HT-29 (cell line): ENCODE results near the gene CAMK4. TPM values are rescaled to one million over a fixed set of nuclear protein-coding genes. Genes with fewer than 3 reads are reported as not detected.

Experiments
- DNase-seq: peaks from one replicate; pipeline ENCODE4 v3.0.0-alpha.2; 2015; ENCODE audit warnings: low spot score
- total RNA-seq: library from RNA; depleted of rRNA; stranded (reverse); fragments of >200 nt; shearing (Covaris generic); gene quantifications from 2 replicates; pipeline ENCODE4 v1.2.3, GENCODE V29; 2014

CAMK4 gene
- total RNA-seq, 1 experiment from 2014 or later, result not detected

DNA sequence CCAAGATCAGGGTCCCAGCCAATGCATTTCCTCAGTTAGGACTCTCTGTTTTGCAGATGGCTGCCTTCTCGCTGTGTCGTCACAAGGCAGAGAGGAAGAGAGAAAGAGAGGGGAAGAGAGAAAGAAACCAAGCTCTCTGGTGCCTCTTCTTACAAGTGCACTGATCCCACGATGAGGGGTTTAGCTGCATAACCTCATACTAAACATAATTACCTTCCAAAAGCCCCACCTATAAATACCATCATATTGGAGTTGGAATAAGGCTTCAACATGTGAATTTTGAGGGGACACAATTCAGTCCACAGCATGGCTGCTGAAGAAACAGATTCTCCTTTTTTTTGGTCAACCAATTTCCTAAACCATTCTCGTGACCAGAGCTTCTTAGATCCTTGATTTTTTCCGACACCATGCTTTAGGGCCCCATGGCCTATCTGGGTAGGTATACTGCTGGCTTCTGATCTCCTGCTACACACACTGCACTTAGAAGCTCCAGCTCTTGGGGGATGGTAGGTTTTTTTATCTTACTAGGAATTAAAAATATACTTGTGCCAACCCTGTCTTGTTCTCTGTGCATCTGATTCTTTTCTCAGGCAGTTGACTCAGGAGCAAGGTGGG is 5.1 kb downstream of the CAMK4 start:
- no peak for DNase-seq

DNA sequence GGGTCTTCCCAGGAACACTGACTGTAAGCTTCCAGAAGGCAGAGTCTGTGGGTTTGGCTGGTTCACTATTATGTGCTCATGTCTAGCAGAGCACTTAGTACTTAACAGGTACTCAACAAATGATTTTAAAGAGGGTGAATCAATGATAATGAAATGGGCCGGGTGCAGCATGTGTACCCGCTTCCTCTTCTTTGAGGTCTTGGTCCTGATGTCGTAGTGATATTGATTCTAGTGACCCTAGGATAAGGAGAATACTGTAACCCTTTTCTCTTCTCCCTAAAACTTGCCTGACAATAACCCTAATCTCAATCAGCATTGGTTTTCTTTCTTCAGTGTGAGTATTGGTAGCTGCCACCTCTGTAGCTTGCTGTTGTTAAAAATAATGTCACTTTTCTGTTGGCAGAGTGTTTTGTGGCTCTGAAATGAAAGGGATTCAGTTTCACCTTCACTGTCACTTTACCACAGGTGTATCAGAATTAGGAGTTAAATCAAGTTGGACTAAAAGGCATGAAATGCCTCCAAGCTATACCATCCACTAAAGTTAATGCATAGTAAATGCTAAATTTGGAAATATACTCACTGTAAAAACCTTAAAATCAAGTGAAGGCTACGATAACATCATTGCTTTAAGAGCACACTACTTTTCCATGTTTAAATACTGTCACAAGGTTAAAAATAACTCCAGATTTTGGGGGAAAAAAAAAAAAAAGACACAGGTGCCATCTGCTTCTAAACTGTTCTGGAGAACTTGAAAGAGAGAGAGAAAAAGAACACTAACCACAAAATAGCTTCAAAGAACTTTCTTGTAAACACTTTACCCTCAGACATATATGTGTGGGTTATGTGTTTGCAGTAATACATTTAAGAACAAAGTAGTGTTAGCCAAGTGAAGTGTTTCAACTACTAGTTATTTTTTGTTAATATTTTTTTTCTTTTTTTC is 6.0 kb downstream of the CAMK4 start:
- no peak for DNase-seq

- no peak for DNase-seq
Measured at GRCh38 chr5:111231119-111231518, 6.9 kb downstream of the CAMK4 start.

GRCh38 chr5:111232311-111233051 is 8.3 kb downstream of the CAMK4 start:
- DNase-seq, result no peak

GRCh38 chr5:111233052-111233374 is 8.8 kb downstream of the CAMK4 start:
- DNase-seq, result no peak

GRCh38 chr5:111234125-111234524 is 9.9 kb downstream of the CAMK4 start:
- no peak for DNase-seq

- DNase-seq, result no peak
Measured at GRCh38 chr5:111235635-111236034, 11.5 kb downstream of the CAMK4 start.

DNA sequence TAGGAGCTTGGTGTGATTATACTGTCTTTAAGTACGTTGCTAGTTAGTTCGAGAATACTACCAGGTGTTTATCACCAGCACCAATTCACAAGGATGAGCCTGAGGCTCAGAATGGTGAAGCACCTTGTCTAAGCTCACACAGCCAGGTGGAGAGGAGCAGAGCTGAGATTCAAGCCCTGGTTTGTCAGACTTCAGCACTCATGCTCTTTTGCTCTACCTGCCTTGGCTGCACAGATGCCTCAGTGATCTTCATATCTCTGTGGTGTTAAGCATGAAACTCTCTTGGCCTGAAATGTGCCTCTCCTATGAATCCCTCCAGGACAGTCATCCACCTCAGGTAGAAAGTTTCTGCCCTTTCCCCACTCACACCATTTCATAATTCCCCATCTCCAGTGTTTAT is 12.2 kb downstream of the CAMK4 start:
- DNase-seq, result no peak

DNA sequence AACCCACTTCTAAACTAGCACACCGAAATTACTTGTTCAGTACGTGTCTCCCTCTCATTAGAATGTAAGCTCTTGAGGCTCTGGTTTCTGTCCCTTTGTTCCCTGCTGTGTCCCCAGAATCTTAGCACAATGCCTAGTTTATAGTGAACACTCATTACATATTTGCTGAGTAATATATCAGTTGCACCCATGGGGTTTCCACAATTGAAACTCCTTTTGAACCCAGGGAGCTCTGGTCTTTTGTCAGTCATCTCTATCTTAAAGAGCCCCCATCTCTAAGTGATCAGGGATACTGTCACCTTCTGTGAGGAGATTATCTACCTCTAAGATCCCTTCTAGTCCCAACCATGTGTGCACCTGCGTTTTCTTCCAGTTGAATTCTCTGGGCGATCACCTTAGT is 12.8 kb downstream of the CAMK4 start:
- no peak for DNase-seq

- DNase-seq, result no peak
Measured at GRCh38 chr5:111237470-111237869, 13.3 kb downstream of the CAMK4 start.

DNA sequence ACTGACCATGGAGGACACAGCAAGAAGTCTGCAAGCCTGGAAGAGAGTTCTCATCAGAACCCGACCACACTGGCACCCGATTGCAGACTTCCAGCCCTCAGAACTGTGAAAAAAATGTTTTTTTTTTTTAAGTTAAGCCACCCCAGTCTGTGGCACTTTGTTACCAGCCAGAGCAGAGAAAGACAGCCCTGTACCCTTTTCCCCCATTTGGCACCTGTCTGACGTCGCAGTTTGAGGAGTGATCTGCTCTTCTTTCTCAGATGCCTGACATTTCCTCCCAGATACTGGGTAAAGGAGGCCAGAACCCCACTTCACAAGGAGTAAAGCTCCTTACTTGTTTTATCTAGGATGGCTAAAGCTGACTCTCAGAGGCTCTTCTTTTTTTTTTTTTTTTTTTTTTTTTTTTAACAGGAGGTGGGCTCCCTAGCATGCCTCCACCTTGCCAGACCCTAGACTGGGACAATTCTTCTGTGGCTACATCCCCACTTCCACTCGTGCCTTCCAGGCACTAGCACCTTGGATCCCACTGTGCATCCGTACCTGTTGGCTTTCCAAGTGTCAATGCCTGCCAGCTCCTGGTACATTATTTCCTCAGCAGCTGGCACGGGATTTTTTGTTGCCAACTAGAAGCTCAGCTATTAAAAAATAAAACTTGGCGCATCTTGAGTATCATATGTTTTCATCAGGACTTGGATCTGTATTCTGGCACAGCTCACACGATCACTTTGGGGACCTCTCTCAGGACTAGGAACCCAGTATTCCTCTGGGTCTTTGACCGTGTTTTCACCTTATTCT is 14.4 kb downstream of the CAMK4 start:
- DNase-seq, result no peak

DNA sequence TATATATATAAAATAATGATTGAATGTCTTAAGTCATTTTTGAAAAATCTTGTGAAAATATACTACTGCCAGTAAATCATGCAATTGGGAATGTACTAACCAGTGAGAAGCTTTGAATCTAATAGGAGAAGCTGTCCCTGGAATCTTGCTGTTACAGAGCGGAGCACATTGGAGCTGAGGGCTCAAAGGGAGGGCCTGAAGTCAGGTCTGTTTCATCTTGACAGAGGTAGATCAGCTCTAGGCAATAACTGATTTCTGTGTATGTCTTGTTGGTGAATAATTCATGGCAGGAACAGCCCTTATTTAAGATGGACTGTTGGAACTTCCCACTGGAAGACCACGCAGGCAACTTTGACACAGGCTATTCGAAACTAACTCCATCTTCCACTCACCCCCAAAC is 17.5 kb downstream of the CAMK4 start:
- DNase-seq, result no peak

GRCh38 chr5:111242606-111243005 is 18.4 kb downstream of the CAMK4 start:
- DNase-seq, result no peak

GRCh38 chr5:111243318-111243717 is 19.1 kb downstream of the CAMK4 start:
- no peak for DNase-seq

DNA sequence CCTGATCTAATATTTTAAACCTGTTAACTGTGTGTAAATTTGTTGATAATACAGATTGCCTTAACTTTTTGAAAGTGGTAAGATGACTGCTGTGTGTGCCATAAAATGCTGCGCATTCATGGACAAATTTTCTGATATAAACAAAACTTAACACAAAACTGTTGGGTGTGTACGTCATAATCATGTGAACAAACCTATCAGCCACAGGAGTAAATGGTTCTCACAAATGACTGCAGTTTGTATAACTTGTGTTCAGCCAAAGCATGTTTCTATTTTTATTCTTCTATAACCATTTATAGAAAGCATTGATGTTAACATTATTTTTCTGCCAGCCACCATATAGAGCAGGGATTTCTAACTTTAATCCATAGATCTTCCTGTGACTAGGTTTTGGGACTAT is 21.5 kb downstream of the CAMK4 start:
- DNase-seq, result no peak

GRCh38 chr5:111246459-111246858 is 22.3 kb downstream of the CAMK4 start:
- DNase-seq, result no peak

- no peak for DNase-seq
Measured at GRCh38 chr5:111248571-111248970, 24.4 kb downstream of the CAMK4 start.

- DNase-seq, result no peak
Measured at GRCh38 chr5:111251921-111252320, 27.7 kb downstream of the CAMK4 start.

DNA sequence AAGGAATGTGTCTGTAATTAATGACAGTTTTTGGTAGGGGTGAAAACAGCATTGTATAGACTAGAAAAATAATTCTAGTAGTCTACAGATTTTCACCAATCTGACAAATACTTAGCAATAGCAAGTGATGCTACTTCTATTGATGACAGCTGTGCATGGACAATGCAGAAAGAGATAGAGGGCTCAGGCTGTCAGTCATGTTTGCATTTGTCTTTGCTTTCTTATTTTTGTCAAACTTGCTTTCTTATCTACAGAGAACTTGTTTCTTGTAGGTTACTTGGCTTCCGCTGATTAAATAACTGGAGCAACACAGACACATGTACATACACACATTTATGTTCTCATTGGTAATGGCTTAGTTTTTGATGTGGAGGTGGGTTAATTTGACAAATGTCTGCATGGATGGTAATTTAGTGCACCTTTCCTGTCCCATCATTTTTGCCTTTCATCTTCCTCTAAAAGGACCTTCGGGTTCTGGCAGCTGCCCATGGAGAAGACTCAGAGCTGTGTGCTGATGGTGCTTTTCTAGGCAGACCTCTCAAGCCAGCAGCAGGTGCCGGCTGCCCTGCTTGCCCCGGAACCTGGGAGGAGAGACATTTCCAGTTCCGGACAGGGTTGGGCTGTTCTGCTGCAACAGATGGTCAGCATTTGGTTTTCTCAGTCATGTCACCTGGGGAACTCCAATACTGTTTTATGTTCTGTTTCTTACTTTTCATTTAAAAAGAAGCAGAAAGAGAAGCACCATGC is 28.8 kb downstream of the CAMK4 start:
- DNase-seq, result no peak

GRCh38 chr5:111254613-111255012 is 30.4 kb downstream of the CAMK4 start:
- DNase-seq, result no peak

- no peak for DNase-seq
Measured at GRCh38 chr5:111255169-111255568, 31.0 kb downstream of the CAMK4 start.
